NCI-H2107 treated with DMSO at 0.1 percent for 48 hours (cell line): Measurements from ENCODE around the gene RBMS3.
"Not testable (repeated sequence)": the region's sequence is repeated elsewhere in the genome, so short reads cannot be mapped to it uniquely, and the experiment has no call there.

Experiments used
- DNase-seq: peaks from one replicate; lab custom pipeline; 2025; ENCODE audit not compliant: unreplicated experiment; lab: John Stamatoyannopoulos, UW

RBMS3 gene

DNA sequence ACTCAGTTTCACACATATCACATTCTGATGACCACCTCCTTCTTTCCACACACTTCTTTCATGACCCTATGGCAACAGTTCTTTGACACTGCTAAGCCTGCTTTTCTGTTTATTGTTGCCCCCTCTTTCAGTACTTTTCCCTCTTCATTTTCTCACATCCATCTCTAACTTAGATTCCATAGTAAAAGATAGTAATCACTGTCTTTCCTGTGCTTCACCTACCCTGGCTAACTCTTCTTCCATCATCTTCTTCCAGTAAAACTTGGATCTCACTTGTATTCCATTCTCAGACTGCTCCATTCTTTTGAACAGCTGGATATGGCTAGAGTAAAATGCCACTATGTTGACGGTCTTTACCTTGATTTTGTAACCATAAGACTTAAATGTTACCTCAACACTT is 692.9 kb downstream of the RBMS3 start:
- DNase-seq: no peak

DNA sequence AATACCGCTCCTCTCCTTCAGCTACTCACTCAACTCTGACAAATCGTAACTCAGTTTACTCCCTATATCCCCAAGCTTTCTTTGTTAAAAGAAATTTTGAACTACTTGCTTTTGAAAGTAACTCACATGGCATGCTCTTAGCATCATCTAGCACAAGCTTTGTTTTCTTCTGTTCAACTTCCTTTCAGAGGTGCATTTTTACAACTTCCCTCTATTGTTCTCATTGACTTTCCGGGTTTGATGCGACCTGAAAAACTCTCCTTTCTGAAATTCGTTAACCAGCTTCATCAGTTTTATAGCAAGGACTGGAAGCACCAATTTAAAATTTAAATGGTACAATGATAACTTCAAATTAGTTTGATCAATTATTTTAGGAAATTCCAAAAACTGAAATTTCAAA is 696.0 kb downstream of the RBMS3 start:
- no peak for DNase-seq

DNA sequence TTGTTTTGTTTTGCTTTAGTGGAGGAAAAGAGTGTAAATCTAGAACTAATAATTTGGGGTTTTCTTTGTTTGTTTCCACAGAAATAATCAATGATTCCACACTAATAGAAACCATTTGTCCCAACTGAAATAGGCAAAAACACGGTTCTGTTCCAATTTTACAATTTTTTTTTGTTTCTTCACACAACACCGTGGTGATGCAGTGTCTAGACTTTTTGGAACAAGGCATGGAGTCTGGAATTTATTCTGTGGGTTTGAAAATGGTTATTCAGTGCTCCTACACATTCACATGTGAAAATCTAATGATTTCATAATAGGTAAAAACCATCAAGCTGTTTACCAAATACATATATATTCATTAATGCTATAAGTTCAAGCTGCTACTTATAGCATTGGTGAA is 696.5 kb downstream of the RBMS3 start:
- no peak for DNase-seq

DNA sequence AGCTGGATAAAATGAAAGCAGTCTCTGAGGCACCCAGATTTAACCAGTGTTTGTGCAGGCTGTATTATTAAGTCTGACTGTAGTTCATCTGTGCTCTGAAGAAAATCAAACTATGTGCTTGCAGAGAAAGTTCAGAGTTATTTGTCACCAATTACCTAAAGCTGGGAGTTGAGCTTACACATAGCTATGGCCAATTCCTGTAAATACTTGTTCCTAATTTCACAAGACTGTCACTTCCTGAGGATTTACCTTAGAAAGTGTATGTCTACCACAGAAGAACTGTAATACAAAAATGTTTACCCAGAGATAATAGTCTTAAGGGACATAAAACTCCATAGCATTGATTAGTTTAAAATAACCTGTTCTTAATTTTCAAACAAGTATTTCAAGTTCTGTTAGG is 697.2 kb downstream of the RBMS3 start:
- no peak for DNase-seq

DNA sequence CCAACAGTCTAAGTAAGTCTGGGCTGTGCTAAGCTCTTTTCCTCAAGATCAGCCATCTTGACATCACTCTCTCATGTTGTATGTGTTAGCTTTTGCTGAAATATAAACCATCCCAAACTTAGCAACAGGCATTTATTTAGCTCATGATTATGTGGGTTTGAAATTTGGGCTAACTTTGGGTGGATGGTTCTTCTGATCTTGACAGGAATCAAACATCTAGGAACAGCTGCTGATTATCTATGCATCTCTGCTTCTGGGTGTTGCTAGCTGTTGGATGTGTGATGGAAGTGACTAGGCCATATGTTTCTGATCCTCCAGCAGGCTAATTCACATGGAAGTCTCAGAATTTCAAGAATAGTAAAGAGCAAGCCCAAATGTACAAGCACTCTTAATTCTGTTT is 710.3 kb downstream of the RBMS3 start:
- no peak for DNase-seq

DNA sequence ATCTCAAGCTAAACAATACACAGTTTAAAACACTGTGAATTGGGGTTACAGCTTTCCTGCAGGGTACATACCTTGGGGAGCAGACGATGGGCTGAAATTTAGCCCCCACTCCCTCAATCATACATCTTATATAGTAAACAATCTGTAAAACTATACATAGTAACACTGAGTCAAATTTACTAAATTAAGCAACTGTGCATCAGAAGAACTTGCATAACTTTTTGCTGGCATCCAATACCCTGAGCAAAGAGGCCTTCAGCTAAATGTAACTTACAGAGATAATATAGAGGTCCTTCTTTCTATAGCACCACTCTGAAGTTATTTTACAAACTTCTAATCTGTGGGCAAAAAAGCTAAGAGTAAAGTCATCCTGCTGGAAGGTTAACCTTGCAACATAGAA is 721.9 kb downstream of the RBMS3 start:
- DNase-seq: no peak

DNA sequence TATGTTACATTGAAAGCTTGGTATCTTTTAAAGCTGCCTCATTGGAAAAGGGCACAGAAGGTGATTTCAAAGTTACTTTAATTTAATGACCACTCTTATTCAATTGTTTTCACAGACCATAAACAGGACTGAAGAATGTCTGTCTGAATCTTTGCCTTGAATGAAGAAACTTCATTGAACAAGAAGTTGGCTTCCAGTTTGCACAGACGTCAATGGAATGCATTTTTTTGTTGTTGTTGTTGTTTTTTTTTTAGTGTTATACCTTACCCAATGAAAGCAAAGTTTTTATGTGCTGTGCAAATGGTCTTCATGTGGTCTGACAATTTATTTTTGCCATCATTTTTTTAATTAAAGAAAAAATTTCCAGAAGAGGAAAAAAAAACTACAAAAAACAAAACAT is 722.9 kb downstream of the RBMS3 start:
- DNase-seq: no peak

DNA sequence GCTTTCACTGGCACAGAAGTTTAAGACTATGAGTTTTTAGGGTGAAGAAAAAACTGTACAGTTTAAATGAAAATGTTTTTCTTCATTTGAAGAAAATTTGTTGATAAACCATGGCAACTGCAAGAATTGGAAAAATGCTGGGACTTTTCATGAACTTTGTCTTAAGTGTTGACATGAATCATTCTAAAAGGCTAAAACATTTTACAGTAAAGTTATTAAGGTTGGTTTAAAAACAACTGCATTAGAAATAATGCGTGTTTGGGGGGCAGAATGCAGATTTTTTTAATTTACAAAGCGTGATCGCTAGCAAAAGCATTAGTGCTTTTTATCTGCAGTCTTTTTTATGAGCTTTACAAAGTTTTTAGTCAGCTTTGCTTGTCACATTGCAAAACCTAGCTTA is 723.6 kb downstream of the RBMS3 start:
- no peak for DNase-seq

DNA sequence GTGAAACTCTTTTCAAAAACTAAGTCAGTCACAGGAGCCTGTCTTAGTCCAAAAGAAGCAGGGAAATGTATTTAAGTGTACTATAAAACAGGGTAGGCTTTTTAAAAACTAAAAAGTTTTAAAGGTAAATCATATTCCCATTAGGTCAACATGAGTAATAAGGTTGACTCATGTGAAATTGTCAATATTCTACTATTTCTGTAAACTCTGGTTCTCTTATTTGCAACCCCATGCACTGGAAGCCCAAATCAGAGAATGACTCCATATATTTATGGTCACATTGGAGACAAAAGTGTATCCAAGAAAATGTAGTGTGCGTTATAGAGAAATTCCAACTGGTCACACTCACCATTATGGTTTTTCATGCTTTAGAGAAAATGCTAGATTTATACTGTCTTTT is 725.2 kb downstream of the RBMS3 start:
- DNase-seq: no peak

DNA sequence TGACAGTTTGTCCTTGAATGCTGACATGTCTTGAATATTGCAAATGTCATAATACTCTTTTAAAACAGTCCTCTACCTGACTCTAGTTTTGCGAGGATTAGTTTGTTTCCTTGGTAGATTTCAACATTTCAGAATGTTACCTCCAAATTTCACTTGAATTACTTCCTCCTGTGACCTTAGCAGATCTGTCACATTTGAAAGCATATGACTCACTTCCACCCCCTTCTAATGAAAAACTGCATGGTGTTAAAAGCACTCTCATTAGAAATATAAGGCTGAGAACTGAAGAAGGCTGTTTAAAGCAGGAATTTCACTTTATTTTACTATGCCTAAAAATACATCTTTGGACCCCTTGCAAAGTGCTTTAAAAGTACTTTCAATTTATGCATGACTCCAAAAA is 726.8 kb downstream of the RBMS3 start:
- no peak for DNase-seq

DNA sequence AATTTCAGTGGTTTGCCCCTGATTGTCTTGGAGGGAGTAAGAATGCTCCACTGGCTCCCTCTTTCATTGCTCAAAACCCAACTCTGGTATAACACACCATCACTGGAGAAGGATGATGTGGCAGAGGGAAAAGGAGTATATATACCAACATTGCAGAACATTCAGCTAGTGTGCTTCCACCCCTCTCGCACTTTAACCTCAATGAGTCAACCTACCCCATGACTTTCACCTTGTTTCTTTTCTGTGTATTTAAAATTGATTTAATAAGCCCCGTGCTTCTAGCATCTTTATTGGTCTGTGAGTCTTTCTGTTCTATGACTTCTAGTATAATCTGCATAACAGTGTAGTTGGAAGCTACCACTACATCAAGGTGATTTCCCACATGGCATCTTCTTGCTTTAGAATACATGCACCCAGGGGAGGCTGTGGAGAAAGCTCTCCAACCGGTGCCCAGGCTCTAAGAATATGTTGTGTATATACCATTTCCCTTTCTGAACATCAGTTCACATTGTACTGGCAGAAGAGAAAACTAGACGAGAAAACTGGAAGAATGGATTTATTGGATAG is 730.4 kb downstream of the RBMS3 start:
- DNase-seq: no peak

DNA sequence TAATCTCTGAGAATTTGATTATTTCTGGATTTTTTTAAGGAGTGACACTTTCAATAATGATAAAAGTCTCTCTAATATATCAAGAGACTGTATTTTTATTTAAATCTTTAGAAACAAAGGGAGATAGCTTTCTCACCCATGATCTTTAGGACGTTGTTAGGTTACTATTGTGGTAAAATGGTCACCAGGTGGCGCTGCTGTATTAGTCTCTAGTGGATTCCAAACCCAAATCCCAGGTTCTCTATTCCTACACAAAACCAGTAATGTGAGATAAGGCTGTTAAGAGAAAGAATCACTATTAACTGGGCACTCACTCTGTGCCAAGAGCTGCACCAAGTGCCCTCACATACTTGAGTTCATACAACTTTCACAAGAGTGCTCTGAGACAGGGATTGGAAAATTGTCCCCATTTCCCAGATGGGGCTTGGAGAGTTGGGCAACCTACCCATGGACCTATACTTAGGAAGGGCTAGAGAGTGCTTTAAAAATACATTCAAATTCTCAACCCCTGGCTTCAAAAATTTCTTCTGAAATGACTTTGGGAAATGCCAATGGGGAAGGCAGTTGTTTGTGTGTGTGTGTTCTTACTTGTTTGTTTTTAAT is 732.2 kb downstream of the RBMS3 start:
- peak; percentile 21 for DNase-seq

DNA sequence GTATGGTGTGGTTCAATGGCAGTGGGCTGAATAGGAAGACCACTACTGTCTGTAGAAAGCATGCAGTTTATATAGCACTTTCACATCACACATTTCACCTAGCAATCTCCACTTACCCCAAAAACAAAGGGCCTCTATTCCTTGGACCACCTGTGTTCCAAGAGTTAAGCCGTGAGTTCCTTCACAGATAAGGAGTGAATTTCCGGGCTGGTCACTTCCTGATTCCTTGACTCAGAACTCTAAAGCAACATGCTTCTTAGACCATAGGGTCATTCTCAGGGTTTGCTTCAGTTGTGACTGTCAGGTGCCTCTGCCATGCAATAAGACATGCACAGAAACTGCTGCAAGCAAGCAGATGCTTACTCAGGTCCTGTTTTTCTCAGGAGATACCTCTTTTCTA is 737.0 kb downstream of the RBMS3 start:
- no peak for DNase-seq

DNA sequence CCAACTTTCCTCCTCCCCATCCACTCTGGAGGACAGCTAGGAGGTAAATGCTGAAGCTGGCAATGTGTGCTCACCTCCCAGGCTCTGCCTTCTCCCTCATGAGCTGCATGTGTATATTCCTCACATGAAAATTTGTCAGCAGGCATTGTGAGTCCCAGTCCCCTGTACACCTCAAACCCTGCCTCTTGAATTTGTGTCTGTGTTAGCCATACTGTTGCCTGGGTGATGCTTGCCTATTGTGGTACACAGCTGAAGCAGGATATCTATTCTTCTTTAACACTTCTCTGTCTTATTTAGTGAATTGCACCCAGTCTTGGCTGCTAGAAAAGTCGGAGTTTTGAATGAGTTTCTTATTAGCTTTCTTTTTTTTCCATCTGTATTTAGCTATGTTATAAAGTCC is 739.5 kb downstream of the RBMS3 start:
- DNase-seq: no peak

DNA sequence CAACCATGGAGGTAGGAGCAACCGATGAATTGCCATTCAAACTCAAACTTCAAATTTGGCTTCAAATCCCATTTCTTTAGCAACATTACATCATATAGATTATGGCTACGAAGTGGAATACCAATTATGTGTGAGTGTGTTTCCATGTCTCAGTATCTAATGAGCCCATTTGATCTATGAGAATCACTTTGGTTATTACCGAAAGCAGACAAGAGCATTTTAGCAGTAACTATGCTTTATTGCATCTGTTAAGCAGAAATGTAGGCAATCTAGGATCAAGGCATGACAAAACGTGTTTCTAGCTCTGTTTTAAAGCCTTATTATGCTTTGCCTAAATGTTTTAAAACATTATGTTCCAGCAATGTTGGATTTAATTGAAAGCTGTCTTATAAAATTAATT is 743.6 kb downstream of the RBMS3 start:
- DNase-seq: no peak

DNA sequence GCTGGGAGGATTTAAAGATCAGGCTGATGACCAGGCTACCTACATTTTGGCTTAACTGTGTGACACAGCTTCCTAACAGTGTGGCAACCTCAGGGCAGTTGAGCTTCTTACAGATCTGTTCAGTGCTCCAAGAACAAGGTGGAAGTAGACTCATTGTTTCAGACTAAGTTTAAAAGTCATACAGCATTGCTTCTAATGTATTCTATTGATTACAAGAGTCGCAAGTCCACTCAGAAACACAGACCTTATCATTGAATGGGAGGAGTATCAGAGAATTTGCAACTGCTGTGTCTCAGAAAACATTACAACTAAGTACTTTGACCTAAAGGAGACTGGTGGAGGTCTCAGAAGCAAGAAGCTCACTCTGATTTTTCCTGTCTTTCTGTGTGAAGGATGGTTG is 746.0 kb downstream of the RBMS3 start:
- DNase-seq: no peak

DNA sequence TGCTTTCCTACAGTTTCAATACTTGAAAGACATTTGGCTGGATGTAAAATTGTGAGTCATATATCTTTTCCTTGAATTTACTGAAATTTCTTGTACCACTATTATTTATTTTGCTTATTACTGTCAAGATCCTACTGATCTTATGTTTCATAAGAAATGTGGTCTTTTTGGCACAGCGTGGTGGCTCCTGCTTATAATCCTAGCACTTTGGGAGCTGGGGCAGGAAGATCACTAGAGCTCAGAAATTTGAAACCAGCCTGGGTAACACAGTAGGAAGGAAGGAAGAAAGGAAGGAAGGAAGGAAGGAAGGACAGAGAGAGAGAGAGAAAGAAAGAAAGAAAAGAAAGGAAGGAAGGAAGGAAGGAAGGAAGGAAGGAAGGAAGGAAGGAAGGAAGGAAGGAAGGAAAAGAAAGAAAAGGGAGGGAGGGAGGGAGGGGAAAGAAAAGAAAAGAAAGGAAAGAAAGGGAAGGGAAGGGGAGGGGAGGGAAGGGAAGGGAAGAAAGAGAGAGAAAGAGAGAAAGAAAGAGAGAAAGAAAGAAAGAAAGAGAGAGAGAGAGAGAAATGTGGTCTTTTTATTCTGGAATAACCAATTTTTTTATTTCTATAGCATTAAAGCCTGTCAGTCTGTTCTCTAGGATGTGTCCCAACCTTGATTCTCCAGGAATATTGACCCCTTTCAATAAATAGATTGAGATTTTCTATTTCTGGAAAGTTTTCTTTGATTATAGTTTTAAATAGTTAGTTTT is 753.5 kb downstream of the RBMS3 start:
- no peak for DNase-seq

DNA sequence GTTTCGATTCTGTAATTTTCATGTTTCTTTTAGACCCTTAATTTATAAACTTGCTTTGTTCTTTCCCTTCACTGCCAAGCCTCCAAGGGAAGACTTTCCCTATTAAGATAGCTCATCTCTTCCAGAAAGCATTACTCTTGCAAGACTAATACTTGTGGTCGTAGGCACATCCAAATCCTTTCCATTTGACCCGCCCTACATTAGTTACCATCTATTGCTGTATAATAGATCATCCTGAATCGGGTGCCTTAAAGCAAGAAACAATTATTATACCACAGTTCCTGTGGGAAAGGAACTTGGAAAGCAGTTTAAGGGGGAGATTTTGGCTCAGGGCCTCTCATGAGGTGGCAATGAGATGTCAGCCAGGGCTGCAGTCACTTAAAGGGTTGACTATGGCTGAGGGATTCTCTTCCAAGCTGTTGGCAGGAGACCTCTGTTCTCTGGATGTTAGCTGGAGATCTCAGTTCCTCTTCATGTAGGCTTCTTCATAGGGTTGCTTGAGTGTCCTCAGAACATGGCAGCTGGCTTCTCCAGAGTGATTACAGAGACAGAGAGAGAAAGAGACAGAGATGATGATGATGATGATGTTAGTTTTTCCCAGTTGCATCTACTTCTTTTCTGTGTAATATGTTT is 755.2 kb downstream of the RBMS3 start:
- no peak for DNase-seq

DNA sequence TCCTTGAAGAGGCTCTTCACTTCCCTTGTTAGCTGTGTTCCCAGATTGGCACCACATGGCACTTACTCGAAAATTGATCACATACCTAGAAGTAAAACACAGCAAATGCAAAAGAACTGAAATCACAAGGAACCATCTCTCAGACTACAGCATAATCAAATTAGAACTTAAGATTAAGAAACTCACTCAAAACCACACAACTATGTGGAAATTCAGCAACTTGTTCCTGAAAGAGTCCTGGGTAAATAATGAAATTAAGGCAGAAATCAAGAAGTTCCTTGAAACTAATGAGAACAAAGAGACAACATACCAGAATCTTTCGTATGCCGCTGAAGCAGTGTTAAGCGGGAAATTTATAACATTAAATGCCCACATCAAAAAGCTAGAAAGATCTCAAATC is 759.3 kb downstream of the RBMS3 start:
- no peak for DNase-seq

DNA sequence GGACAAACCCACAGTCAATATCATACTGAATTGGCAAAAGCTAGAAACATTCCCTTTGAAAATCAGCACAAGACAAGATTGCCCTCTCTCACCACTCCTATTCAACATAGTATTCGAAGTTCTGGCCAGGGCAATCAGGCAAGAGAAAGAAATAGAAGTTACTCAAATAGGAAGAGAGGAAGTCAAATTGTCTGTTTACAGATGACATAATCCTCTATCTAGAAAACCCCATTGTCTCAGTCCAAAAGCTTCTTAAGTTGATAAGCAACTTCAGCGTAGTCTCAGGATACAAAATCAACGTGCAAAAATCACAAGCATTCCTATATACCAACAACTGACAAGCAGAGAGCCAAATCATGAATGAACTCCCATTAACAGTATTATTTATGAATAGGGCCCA is 760.6 kb downstream of the RBMS3 start:
- DNase-seq: not testable (repeated sequence)

DNA sequence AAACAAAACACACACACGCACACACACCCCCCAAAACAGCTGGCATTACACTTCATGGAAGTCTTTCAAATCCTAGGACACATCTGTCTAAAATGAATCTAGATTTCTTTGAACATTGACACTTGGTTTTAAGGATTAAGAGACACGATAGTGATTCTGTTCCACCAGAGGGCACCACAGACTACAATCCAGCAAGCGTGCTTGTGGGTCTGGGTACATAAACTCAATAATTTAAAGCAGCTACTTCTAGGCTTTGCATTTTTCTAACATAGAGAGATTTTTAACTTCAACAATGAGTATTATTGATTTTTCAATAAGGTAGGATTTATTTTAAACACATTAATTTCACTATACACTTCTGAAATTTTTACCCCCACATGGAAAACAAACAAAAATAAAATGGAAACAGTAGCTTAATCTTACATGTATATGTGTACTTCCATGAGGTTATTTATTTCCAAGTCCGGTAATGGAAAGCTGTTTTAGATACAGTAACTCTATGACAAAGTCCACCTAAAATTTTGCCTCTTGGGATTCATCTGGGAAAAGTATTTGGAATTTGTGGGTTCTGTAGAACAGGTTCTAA is 761.5 kb downstream of the RBMS3 start:
- DNase-seq: peak; percentile 1
